ENCODE results near the gene SYNGAP1.

- TF ChIP-seq, protein P1, sequence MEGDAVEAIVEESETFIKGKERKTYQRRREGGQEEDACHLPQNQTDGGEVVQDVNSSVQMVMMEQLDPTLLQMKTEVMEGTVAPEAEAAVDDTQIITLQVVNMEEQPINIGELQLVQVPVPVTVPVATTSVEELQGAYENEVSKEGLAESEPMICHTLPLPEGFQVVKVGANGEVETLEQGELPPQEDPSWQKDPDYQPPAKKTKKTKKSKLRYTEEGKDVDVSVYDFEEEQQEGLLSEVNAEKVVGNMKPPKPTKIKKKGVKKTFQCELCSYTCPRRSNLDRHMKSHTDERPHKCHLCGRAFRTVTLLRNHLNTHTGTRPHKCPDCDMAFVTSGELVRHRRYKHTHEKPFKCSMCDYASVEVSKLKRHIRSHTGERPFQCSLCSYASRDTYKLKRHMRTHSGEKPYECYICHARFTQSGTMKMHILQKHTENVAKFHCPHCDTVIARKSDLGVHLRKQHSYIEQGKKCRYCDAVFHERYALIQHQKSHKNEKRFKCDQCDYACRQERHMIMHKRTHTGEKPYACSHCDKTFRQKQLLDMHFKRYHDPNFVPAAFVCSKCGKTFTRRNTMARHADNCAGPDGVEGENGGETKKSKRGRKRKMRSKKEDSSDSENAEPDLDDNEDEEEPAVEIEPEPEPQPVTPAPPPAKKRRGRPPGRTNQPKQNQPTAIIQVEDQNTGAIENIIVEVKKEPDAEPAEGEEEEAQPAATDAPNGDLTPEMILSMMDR (IDR thresholded peaks at IDR 0.05), result no peak
- no peak for TF ChIP-seq POLR2A (IDR thresholded peaks at IDR 0.05)
Measured at GRCh38 chr6:33372526-33373123, 47.2 kb upstream of the SYNGAP1 start.
